Hepatocyte (in vitro differentiated cells): ENCODE results near the gene NBPF9. TPM values are rescaled to one million over a fixed set of nuclear protein-coding genes. Genes with fewer than 3 reads are reported as not detected.
"Not testable (repeated sequence)": the region's sequence is repeated elsewhere in the genome, so short reads cannot be mapped to it uniquely, and the experiment has no call there.

Source experiments
- DNase-seq: peaks from one replicate; pipeline ENCODE4 v3.0.0-alpha.2; 2016; ENCODE audit warnings: low spot score
- H2AFZ ChIP-seq: fragments of 200-600 bp; sonication (generic); 2 replicates; pipeline ENCODE4 v1.6.0; 2016; ENCODE audit warnings: antibody characterized with exemption, mild to moderate bottlenecking
- H3K27ac ChIP-seq: fragments of 200-600 bp; sonication (generic); 2 replicates; pipeline ENCODE4 v1.5.1; 2016; ENCODE audit warnings: mild to moderate bottlenecking
- H3K27me3 ChIP-seq: fragments of 200-600 bp; sonication (generic); 2 replicates; pipeline ENCODE4 v1.6.1; 2016
- H3K36me3 ChIP-seq: fragments of 200-600 bp; sonication (generic); replicated peaks from 2 replicates; pipeline ENCODE4 v1.5.1; 2016; ENCODE audit warnings: low read depth; ENCODE audit not compliant: insufficient read depth
- H3K4me1 ChIP-seq: fragments of 200-600 bp; sonication (generic); 2 replicates; pipeline ENCODE4 v1.5.1; 2016; ENCODE audit warnings: mild to moderate bottlenecking, moderate library complexity; ENCODE audit not compliant: insufficient read depth
- H3K4me2 ChIP-seq: fragments of 200-600 bp; sonication (generic); 2 replicates; pipeline ENCODE4 v1.6.0; 2016
- H3K4me3 ChIP-seq: fragments of 200-600 bp; sonication (generic); 2 replicates; pipeline ENCODE4 v1.5.1; 2016; ENCODE audit warnings: mild to moderate bottlenecking
- H3K79me2 ChIP-seq: fragments of 200-600 bp; sonication (generic); 2 replicates; pipeline ENCODE4 v1.6.0; 2017; ENCODE audit warnings: mild to moderate bottlenecking
- H3K9me2 ChIP-seq: fragments of 200-600 bp; sonication (generic); replicated peaks from 2 replicates; pipeline ENCODE4 v1.6.0; 2017; ENCODE audit warnings: mild to moderate bottlenecking; ENCODE audit not compliant: insufficient read depth
- H3K9me3 ChIP-seq: fragments of 200-600 bp; sonication (generic); 2 replicates; pipeline ENCODE4 v1.5.1; 2016; ENCODE audit warnings: low read depth, mild to moderate bottlenecking
- H4K20me1 ChIP-seq: fragments of 200-600 bp; sonication (generic); 2 replicates; pipeline ENCODE4 v1.6.0; 2016; ENCODE audit warnings: mild to moderate bottlenecking; ENCODE audit not compliant: insufficient read depth, poor library complexity, severe bottlenecking
- WGBS: methylation state at CpG from one replicate; pipeline ENCODE4 v1.1.6; 2016; ENCODE audit warnings: low lambda C conversion rate; ENCODE audit errors: missing lambda C conversion rate; 5-methylcytosine and 5-hydroxymethylcytosine counted together
- polyA plus RNA-seq: library from polyadenylated mRNA; unstranded; fragments of >200 nt; fragmentation: Nextera tagmentation; extraction: Ambion mirVana; gene quantifications from 2 replicates; pipeline ENCODE4 v1.2.1, GENCODE V29; 2016
- total RNA-seq: library from RNA; depleted of rRNA; stranded (reverse); fragments of >200 nt; gene quantifications from 2 replicates; pipeline ENCODE4 v1.2.3, GENCODE V29; 2014

Gene NBPF9
- total RNA-seq (14.5 and 17.0 TPM in 2 replicates), polyA plus RNA-seq (11.7 and 13.3 TPM in 2 replicates)

- Histone ChIP-seq H3K27ac (peak within 1 kb of the TSS; percentile 92), H2AFZ (peak within 1 kb of the TSS; percentile 78), H3K4me2 (peak within 1 kb of the TSS; percentile 72), H3K4me3 (peak within 1 kb of the TSS; percentile 85)
- H3K9me2 ChIP-seq, H3K27me3 ChIP-seq, H3K36me3 ChIP-seq, H3K79me2 ChIP-seq, H3K4me1 ChIP-seq, H4K20me1 ChIP-seq, H3K9me3 ChIP-seq: not testable (repeated sequence)
- under 1% methylated on average over 41 of the region's 85 CpGs for WGBS
- peak; percentile 47 for DNase-seq
Measured at GRCh38 chr1:149103109-149104081, at the start of gene NBPF9. TSS of gene NBPF9 (minus strand) at chr1:149103551. CDS start at chr1:149082139, 21,412 bp downstream.

DNA sequence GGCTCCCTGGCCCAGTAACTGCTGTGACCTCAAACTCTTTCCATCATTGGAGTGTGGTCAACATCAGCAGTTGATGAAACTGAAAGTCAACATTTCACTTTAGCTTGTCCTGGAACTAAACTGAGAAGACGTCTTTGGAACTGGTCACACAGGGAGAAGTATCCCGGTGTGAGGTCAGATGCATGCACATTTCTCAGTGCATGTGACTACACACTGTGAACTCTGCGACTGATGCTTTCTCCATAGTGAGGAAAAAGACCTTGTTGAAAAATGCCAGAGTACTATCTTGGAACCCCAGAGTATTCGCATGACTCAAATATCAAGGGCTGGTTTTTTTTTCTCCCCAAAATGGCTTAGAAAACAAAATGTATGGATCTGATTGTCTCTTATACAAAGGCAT lies 46.6 kb upstream of the NBPF9 start:
- DNase-seq, H2AFZ ChIP-seq, H3K9me3 ChIP-seq, H3K79me2 ChIP-seq, H3K4me3 ChIP-seq, H3K36me3 ChIP-seq, H3K27ac ChIP-seq, H3K4me1 ChIP-seq, H3K4me2 ChIP-seq, H3K27me3 ChIP-seq, H3K9me2 ChIP-seq, H4K20me1 ChIP-seq: not testable (repeated sequence)
- 94% methylated on average over 4 of the region's 4 CpGs for WGBS

- H3K36me3 ChIP-seq, H3K27ac ChIP-seq, H3K9me3 ChIP-seq, H4K20me1 ChIP-seq, H3K4me1 ChIP-seq, H3K27me3 ChIP-seq, H3K79me2 ChIP-seq, H3K4me2 ChIP-seq, H2AFZ ChIP-seq, DNase-seq, H3K4me3 ChIP-seq, H3K9me2 ChIP-seq: not testable (repeated sequence)
- 76% methylated on average over 2 of the region's 2 CpGs for WGBS
Measured at GRCh38 chr1:149137585-149137984, 34.2 kb upstream of the NBPF9 start.

GRCh38 chr1:149130938-149131337 lies 27.6 kb upstream of the NBPF9 start:
- not testable (repeated sequence) for DNase-seq, H3K27ac ChIP-seq, H2AFZ ChIP-seq, H3K27me3 ChIP-seq, H3K79me2 ChIP-seq, H3K4me3 ChIP-seq, H3K9me2 ChIP-seq, H3K4me1 ChIP-seq, H3K4me2 ChIP-seq, H4K20me1 ChIP-seq, H3K9me3 ChIP-seq, H3K36me3 ChIP-seq
- WGBS, result 94% methylated on average over 7 of the region's 7 CpGs

DNA sequence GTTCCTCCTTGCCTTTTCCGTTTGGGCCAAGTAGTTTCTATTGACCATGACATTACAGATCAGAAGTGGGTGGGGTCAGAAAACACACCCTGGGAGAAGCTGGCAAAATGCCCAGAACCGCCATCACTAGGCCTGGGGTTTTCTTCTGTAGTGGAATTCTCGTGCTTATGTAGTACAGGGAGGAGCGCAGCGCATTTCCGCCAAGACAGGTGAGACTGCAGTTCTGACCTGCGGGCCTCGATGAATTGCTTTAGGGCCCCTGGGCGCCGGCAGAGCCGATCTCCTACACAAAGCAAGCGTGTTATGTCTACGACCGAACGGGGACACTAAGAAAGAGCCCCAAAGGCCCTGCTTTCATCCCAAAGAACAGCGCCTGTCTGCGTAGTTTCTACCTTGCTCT lies 25.9 kb upstream of the NBPF9 start:
- WGBS, result no CpG with 5 or more reads among the region's 17 CpGs
- not testable (repeated sequence) for H3K9me2 ChIP-seq, H3K9me3 ChIP-seq, H3K27me3 ChIP-seq, H3K36me3 ChIP-seq, H3K4me3 ChIP-seq, DNase-seq, H3K4me2 ChIP-seq, H3K79me2 ChIP-seq, H2AFZ ChIP-seq, H3K27ac ChIP-seq, H4K20me1 ChIP-seq, H3K4me1 ChIP-seq

GRCh38 chr1:149126555-149127145 lies 23.3 kb upstream of the NBPF9 start:
- H3K4me3 ChIP-seq, DNase-seq, H3K9me3 ChIP-seq, H3K27ac ChIP-seq, H3K4me2 ChIP-seq, H2AFZ ChIP-seq, H3K27me3 ChIP-seq, H3K36me3 ChIP-seq, H4K20me1 ChIP-seq, H3K9me2 ChIP-seq, H3K79me2 ChIP-seq, H3K4me1 ChIP-seq: not testable (repeated sequence)
- WGBS, result 88% methylated on average over 6 of the region's 6 CpGs

- H4K20me1 ChIP-seq, H3K79me2 ChIP-seq, H3K9me3 ChIP-seq, H3K4me1 ChIP-seq, H2AFZ ChIP-seq, H3K9me2 ChIP-seq, H3K4me3 ChIP-seq, H3K27me3 ChIP-seq, H3K36me3 ChIP-seq: not testable (repeated sequence)
- WGBS, result 7% methylated on average over 11 of the region's 15 CpGs
- peak overlapping the region; percentile 76 for H3K4me2 ChIP-seq
- peak overlapping the region; percentile 67 for H3K27ac ChIP-seq
- DNase-seq, result peak; percentile 8
Measured at GRCh38 chr1:149123948-149124926, 20.9 kb upstream of the NBPF9 start.

GRCh38 chr1:149112828-149113227 lies 9.5 kb upstream of the NBPF9 start:
- H4K20me1 ChIP-seq, H3K9me2 ChIP-seq, H3K79me2 ChIP-seq, H3K27me3 ChIP-seq, H3K4me3 ChIP-seq, H3K4me1 ChIP-seq, H3K27ac ChIP-seq, DNase-seq, H2AFZ ChIP-seq, H3K9me3 ChIP-seq, H3K36me3 ChIP-seq, H3K4me2 ChIP-seq: not testable (repeated sequence)
- WGBS, result 95% methylated on average over 1 of the region's 3 CpGs
